SIG-M5 (cell line): Measurements from ENCODE around the gene THBD.
A peak's percentile ranks its signal among the peaks of the same experiment; 100 is the strongest.

Experiments
- DNase-seq: peaks from one replicate; lab custom pipeline; 2025; lab: John Stamatoyannopoulos, UW

Gene THBD

DNA sequence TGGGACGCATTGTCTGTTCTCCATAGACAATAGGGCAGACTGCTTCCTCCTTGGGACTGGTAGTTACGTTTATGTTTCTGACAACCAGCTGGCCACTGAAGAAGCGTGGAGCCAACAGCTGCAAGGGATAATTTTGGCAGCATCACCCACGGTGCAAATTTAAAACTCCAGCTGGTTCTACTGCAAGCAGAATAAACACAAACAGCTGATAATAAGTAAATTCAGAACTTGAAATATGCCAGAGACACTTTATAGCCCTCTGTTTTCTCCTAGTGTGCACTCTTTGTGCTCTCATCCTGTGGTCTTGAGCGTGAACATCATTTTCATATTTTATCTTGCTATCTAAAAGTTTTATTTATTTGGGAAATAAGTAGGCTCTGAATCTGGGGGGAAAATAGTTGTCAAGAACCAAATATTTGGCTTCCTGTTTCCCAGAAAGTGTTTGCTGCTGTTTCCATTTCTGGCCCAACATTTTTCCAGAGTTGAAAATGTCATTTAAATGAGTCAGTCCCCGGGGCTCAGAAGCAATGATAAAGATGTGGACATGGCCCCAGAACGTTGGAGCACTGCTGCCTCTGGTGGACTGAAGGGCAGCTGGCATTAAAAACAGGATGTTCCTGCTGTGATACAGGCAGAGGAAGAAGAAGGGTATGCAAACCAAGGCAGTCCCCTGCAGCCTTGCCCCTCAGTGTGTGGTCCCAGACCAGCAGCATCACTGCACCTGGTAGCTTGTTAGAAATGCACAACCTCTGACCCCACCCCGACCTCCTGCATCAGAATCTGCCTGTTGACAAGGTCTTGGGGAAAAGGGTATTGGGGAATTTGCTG is 12.5 kb upstream of the THBD start:
- DNase-seq = peak; percentile 17

- no peak for DNase-seq
These were observed 11.8 kb upstream of the THBD start for GRCh38 chr20:23061262-23061661.

DNA sequence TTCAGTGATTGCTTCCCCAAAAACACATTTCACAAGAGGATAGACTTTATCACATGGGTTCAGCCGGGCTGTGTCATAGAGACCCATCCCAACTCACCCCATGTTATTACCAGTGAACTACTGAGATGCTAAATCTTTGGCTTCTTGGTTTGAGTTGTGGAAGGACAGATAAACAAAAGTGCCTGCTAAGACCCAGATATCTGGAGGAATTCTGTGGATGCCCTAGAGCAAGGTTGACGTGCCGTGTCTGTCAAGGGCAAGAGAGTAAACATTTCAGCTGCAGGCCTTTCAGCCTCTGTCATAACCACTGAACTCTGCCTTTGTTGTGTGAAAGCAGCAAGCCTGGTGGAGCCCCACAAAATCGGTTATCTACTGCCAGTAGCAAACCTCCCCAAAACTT is 11.2 kb upstream of the THBD start:
- DNase-seq = no peak

DNA sequence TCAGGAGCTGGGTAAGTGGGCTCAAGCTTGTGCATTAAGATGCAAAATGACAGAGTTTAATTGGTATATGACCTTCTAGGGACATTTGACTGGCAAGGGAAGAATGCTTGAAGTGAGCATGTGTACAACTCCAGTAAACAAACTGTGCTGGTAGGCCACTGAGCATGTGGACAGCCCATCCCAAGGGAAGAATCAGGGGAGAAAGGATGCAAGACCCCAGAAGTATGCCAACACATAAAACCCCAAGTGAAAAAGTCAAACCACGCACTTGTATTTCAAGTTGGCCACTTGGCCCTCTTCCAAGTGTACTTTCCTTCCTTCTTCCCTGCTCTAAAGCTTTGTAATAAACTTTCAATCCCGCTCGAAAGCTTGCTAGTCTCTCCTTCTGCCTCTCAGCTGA is 10.4 kb upstream of the THBD start:
- DNase-seq = no peak

- DNase-seq = no peak
These were observed 9.5 kb upstream of the THBD start for GRCh38 chr20:23059001-23059400.

DNA sequence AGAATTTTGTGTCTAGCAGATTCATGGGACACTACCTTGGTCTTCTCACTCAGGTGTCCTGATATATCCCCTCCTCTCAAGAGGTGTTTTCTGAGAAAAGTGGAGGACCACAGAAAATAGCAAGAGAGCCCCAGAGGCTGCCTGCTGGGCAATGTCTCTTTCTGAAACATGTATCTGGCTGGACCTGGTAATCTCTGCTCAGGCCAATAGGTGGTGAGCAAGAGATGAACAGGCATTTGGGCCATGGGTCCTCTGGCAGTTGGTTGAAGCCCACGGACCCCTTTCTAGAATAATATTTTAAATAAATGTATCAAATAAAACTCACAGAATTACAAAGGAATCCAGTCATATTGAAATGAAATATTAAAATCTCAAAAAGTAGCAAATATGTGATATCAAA is 8.8 kb upstream of the THBD start:
- no peak for DNase-seq

GRCh38 chr20:23052904-23053303 is 3.4 kb upstream of the THBD start:
- DNase-seq = no peak

DNA sequence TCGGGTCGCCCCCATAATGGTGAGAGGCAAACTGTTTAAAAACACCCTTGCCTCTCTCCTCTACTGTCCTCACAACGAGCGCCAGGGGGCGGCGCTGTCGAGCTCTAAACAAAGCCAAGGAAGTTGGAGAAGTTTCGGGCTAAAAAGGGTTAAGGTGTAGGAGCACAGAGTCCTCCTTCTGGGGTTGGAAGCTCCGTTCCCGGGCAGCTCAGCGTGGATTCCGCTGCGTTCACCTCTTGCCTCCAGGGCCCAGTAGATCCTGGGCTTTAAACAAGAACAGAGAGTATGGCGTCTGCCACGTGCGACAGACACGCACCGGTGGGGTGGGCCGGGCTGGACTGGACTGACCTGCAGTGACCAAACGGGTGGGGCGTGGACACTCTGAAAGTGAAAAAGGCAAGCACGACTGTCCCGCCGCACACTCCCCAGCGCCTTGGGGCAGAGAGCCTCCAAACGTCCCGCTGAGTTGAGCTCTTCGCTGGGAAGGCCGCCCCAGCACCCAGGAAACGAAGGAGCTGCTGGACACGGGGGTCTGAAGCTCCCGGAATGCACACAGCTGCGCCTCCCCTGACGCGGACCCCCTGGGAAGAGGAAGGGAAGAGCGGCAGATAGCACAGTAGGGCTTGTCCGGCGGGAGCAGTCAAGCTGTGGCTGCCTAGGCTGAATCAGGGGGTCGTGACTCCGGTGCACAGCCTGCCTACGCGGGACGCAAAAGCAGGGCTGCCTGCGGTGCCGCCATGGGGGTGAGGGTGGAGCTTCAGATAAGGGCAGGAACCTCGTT is 1.6 kb upstream of the THBD start:
- peak; percentile 8 for DNase-seq

GRCh38 chr20:23050076-23050838 is 785 bp upstream of the THBD start:
- no peak for DNase-seq

DNA sequence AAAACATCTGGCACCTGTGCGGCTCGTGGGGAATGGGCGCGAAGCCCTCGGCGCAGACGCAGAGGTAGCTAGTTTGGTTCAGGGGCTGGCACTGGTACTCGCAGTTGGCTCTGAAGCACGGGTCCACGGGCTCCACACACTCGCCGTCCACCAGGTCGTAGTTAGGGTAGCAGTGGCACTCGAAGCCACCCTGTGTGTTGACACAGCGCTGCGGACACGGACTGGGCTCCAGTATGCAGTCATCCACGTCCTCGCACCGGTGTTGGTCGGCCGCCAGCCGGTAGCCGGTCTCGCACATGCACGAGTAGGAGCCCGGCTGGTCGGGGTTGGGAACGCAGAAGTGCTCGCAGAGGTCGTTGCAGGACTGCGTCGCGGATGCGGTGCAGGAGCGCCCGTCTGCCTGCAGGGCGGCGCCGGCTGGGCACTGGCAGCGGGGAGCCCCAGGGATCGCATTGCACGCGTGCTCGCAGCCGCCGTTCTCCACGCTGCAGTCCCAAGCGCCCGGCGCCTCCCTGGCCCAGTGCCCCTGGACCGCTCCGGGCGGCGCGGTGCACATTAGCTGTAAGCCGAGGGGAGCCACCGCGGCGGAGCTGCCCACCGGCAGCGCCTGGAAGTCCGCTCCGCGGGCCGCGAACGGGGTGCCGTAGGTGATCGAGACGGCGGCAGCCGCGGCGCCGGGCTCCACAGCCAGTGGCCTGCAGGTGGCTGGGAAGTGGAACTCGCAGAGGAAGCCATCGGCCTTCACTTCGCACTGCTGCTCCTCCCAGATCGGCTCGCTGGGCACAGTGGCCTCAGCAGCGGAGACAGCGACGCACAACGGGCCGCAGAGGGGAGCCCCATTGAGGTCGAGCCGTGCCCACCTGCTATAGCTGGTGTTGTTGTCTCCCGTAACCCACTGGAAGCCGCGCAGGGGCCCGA is 930 bp downstream of the THBD start:
- DNase-seq = no peak

DNA sequence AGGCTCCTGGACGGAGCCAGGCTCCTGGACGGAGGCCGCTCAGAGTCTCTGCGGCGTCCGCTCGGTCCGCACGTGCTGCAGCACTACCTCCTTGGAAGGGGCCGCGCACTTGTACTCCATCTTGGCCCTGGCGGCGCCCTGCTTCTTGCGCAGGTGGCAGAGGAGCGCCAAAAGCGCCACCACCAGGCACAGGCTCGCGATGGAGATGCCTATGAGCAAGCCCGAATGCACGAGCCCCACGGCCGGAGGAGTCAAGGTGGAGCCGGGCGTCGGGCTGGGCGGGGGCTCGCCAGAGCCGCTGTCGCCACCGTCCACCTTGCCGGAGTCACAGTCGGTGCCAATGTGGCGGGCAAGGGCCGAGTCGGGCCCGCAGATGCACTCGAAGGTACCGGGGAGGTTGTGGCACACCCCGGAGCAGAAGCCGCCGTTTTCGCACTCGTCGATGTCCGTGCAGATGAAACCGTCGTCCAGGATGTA is 1.7 kb downstream of the THBD start:
- DNase-seq = no peak

- no peak for DNase-seq
These were observed 2.3 kb downstream of the THBD start for GRCh38 chr20:23047001-23047737.

GRCh38 chr20:23046431-23046830 is 3.0 kb downstream of the THBD start:
- DNase-seq = no peak

DNA sequence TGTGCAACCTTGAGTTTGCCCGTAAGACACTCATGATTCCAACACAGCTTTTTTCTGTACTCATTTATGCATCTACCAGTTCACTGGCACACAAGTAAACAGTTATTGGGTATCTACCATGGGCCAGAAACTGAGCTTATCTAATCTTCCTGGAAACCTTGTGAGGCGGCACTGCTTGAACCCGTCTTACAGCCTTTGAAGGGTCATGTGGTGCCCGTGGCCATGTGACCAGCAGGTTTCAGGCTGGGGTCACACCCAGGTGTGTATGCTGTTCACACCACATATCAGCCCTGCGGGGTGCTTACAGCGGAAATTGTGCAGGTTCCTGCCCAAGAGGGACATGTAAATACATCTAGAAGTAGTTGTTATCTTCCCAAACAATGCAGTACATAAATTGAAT is 6.1 kb downstream of the THBD start:
- DNase-seq = no peak

DNA sequence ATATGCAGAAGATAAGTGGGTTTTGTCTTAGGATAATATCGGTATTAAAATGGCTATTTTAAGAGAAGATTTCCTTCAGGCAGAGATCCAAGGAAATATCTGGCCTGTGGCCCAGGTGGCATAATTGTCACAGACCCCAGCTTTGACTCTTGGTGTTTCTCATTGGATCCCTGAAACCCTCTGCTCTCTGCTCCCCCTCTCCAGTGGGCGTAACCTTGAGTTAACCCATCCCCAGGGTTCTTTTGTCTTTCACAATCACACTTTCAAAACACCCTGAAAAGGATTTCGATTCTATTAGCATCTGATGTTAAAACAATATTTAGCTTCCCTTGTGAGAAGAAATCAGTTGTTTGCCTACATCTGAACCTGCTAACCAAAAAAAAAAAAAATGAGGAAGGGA is 7.2 kb downstream of the THBD start:
- no peak for DNase-seq

DNA sequence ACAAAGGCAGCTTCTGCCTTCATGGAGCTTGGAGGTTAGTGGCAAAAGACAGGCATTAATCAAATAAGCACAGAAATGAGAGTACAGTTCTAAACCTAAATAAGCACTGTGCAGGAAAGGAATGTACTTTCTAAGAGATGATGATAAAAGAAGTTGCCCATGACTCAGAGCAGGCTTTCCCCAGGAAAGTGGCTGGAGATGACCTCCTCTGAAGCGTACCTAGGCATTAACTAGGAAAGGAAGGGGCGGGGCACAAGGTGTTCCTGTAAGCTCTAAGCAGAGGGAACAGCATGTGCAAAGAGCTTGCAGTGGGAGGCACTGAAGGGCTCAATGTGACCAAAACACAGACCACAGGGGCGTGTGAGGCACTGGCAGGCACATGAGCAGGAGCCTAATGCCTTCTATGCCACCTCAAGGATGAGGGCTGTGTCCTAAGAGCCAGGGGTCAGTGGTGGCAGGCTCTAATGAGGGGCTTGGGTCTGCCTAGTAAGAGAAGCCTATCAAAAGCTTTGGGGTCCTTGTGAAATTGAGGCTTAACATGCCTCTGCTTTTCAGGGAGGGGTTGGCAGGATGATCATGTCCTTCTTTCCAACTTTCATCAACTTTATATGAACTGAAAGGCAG is 9.5 kb downstream of the THBD start:
- no peak for DNase-seq

- no peak for DNase-seq
These were observed 10.2 kb downstream of the THBD start for GRCh38 chr20:23039136-23039875.

DNA sequence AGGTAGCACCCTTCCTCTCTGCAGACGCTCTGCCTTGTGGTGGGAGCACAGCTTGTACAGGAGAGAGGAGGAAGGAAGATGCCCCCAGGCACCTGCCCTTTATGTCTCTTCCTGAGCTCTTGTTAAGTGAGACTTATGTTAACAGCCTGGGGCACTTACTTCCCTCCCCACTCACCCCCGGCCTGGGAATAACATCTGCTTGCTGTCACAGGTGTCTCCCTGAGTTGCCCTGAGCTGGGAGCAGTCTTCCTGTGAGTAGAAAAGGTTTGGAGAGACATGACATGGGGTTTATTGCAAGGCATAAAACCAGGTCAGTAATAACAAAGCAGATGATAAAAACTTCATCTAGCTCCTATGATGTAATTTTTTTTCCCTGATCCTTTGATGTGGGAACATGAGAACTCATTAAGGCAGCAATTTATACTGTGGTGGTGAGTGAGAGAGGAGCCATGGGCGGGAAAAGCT is 12.4 kb downstream of the THBD start:
- DNase-seq = no peak

- no peak for DNase-seq
These were observed 13.1 kb downstream of the THBD start for GRCh38 chr20:23036371-23036770.
